ENCODE measurements around the gene GPBP1L1. TPM values are rescaled to one million over a fixed set of nuclear protein-coding genes. Genes with fewer than 3 reads are reported as not detected.
"Not testable (repeated sequence)": the region's sequence is repeated elsewhere in the genome, so short reads cannot be mapped to it uniquely, and the experiment has no call there.

The GPBP1L1 gene
- total RNA-seq (95.8 and 115 TPM in 2 replicates), polyA plus RNA-seq (56.9 and 67.9 TPM in 2 replicates)

DNA sequence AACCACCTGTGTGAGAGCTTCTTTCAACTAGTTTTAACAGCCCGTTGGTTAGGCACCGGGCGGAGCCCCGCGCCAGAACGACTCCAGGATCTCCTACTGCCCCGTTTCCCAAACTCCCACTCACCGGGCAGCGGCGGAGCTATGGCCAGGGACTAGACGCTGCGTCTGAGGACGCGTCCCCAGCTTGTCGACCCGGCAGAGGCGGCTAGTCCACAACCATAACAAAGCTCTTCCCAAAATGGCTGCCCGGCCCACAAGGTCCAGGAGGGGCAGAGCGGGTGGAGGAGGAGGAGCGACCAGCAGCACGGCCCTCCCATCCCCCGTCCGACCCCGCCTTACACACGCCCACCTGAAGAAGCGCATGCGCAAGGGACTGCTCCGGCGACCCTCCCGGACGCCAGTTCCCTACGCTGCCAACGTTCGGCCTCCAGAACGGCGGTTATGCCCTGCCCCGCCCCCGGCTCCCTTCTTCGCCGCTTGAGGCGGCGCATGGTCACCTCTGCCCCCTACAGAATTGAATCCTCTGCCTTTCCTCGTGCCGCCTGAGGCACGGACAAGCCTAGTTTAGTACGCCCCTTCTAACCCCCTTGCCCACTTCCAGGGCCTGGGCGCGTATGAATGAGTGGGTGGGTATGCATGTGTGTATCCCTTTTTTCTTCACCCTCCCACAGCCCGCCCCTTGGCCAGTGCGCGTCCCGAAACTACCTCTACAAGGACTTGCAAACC, at the start of gene GPBP1L1:
GPBP1L1 (minus strand) TSS at position 246 of the 726 bp plus-strand sequence. CDS start 27,446 bp downstream, outside the sequence.
- H3K4me1 ChIP-seq (ENCODE audit: insufficient read depth): peaks cover 19% of the 10 kb centered on the region
- peak within 1 kb of the TSS; percentile 79 for H3K4me3 ChIP-seq
- peak within 1 kb of the TSS; percentile 97 for H3K27ac ChIP-seq
- no peaks in the 10 kb centered on the region for H3K27me3 ChIP-seq
- peak; percentile 99 for DNase-seq (ENCODE audit: low spot score)
- H3K36me3 ChIP-seq (replicated peaks; ENCODE audit: insufficient read depth, low read depth): no peaks in the 10 kb centered on the region
- peak within 1 kb of the TSS; percentile 82 for H3K4me2 ChIP-seq
- under 1% methylated on average over 47 of the region's 52 CpGs for WGBS (ENCODE audit: low lambda C conversion rate, missing lambda C conversion rate)
- no peaks in the 10 kb centered on the region for H3K9me2 ChIP-seq (replicated peaks; ENCODE audit: insufficient read depth)
- peaks cover 75% of the 10 kb centered on the region for H3K79me2 ChIP-seq
- H3K9me3 ChIP-seq (ENCODE audit: low read depth): no peaks in the 10 kb centered on the region
- H2AFZ ChIP-seq: peak within 1 kb of the TSS; percentile 82
- H4K20me1 ChIP-seq (ENCODE audit: insufficient read depth, poor library complexity, severe bottlenecking): peaks cover 34% of the 10 kb centered on the region
- no peak for TF ChIP-seq EZH2phosphoT487 (IDR thresholded peaks at IDR 0.05; ENCODE audit: low read depth, severe bottlenecking, unreplicated experiment)
- TF ChIP-seq EZH2 (IDR thresholded peaks at IDR 0.05; ENCODE audit: borderline replicate concordance): no peak
- TF ChIP-seq, protein P1, sequence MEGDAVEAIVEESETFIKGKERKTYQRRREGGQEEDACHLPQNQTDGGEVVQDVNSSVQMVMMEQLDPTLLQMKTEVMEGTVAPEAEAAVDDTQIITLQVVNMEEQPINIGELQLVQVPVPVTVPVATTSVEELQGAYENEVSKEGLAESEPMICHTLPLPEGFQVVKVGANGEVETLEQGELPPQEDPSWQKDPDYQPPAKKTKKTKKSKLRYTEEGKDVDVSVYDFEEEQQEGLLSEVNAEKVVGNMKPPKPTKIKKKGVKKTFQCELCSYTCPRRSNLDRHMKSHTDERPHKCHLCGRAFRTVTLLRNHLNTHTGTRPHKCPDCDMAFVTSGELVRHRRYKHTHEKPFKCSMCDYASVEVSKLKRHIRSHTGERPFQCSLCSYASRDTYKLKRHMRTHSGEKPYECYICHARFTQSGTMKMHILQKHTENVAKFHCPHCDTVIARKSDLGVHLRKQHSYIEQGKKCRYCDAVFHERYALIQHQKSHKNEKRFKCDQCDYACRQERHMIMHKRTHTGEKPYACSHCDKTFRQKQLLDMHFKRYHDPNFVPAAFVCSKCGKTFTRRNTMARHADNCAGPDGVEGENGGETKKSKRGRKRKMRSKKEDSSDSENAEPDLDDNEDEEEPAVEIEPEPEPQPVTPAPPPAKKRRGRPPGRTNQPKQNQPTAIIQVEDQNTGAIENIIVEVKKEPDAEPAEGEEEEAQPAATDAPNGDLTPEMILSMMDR (IDR thresholded peaks at IDR 0.05; ENCODE audit: poor library complexity): no peak

GRCh38 chr1:45730780-45731319, 44.5 kb upstream of the GPBP1L1 start:
- H2AFZ ChIP-seq: no peak overlapping the region
- no peaks in the 10 kb centered on the region for H3K9me2 ChIP-seq (replicated peaks; ENCODE audit: insufficient read depth)
- peaks cover 3% of the 10 kb centered on the region for H3K79me2 ChIP-seq
- no peaks in the 10 kb centered on the region for H3K36me3 ChIP-seq (replicated peaks; ENCODE audit: insufficient read depth, low read depth)
- H3K27me3 ChIP-seq: no peaks in the 10 kb centered on the region
- no peak for DNase-seq (ENCODE audit: low spot score)
- no peak overlapping the region for H3K4me2 ChIP-seq
- H3K4me3 ChIP-seq: no peak overlapping the region
- H3K4me1 ChIP-seq (ENCODE audit: insufficient read depth): no peaks in the 10 kb centered on the region
- H3K9me3 ChIP-seq (ENCODE audit: low read depth): no peaks in the 10 kb centered on the region
- H3K27ac ChIP-seq: no peak overlapping the region
- WGBS (ENCODE audit: low lambda C conversion rate, missing lambda C conversion rate): 100% methylated on average over 1 of the region's 1 CpG
- TF ChIP-seq, protein P1 (IDR thresholded peaks at IDR 0.05; ENCODE audit: poor library complexity): no peak
- TF ChIP-seq EZH2phosphoT487 (IDR thresholded peaks at IDR 0.05; ENCODE audit: low read depth, severe bottlenecking, unreplicated experiment) (no peak), EZH2 (IDR thresholded peaks at IDR 0.05; ENCODE audit: borderline replicate concordance) (no peak)
- no peaks in the 10 kb centered on the region for H4K20me1 ChIP-seq (ENCODE audit: insufficient read depth, poor library complexity, severe bottlenecking)

DNA sequence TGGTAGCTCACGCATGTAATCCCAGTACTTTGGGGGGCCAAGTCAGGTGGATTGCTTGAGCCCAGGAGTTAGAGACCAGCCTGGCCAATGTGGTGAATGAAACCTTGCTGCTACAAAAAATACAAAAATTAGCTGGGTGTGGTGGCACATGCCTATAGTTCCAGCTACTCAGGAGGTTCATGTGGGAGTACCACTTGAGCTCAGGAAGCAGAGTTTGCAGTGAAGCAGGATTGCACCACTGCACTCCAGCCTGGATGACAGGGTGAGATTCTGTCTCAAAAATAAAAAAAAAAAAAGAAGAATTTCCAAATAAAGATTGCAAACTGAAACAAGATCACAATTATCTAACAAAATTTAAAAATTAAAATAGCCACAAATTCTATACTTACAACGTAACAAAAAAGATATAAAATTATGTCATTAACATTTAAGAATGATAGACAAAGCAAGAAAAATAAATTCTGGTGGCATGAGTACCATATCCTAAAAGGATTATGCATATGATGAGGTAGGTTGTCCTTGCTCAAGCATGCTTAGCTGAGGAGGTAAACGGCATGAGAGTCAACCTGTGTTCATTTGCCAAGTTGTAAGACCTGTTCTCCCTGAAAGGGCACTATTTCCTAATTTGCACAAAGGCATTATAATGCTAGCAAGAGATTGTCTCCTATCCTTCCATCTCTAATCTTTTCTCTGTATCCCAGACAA, 43.9 kb upstream of the GPBP1L1 start:
- Histone ChIP-seq H3K79me2 (peaks cover 3% of the 10 kb centered on the region), H3K36me3 (replicated peaks; ENCODE audit: insufficient read depth, low read depth) (no peaks in the 10 kb centered on the region), H3K4me3 (no peak overlapping the region), H3K9me2 (replicated peaks; ENCODE audit: insufficient read depth) (no peaks in the 10 kb centered on the region), H3K4me1 (ENCODE audit: insufficient read depth) (no peaks in the 10 kb centered on the region), H3K27me3 (no peaks in the 10 kb centered on the region), H2AFZ (no peak overlapping the region), H3K4me2 (no peak overlapping the region), H3K27ac (no peak overlapping the region), H4K20me1 (ENCODE audit: insufficient read depth, poor library complexity, severe bottlenecking) (no peaks in the 10 kb centered on the region), H3K9me3 (ENCODE audit: low read depth) (no peaks in the 10 kb centered on the region)
- peak; percentile 17 for DNase-seq (ENCODE audit: low spot score)
- 75% methylated on average over 3 of the region's 3 CpGs for WGBS (ENCODE audit: low lambda C conversion rate, missing lambda C conversion rate)
- no peak for TF ChIP-seq EZH2 (IDR thresholded peaks at IDR 0.05; ENCODE audit: borderline replicate concordance)
- TF ChIP-seq, protein P1 (IDR thresholded peaks at IDR 0.05; ENCODE audit: poor library complexity): no peak
- TF ChIP-seq EZH2phosphoT487 (IDR thresholded peaks at IDR 0.05; ENCODE audit: low read depth, severe bottlenecking, unreplicated experiment): no peak

- 97% methylated on average over 8 of the region's 9 CpGs for WGBS (ENCODE audit: low lambda C conversion rate, missing lambda C conversion rate)
- H3K27ac ChIP-seq; H3K79me2 ChIP-seq; H2AFZ ChIP-seq; H3K9me2 ChIP-seq (replicated peaks; ENCODE audit: insufficient read depth); H3K4me2 ChIP-seq; H3K4me3 ChIP-seq; H3K36me3 ChIP-seq (replicated peaks; ENCODE audit: insufficient read depth, low read depth); DNase-seq (ENCODE audit: low spot score); H3K4me1 ChIP-seq (ENCODE audit: insufficient read depth); H3K27me3 ChIP-seq; H3K9me3 ChIP-seq (ENCODE audit: low read depth); H4K20me1 ChIP-seq (ENCODE audit: insufficient read depth, poor library complexity, severe bottlenecking): not testable (repeated sequence)
Measured at GRCh38 chr1:45726007-45726406, 39.7 kb upstream of the GPBP1L1 start.

All from hepatocyte (in vitro differentiated cells).